H9 (cell line): ENCODE results near the gene PAK5. TPM values are rescaled to one million over a fixed set of nuclear protein-coding genes. Genes with fewer than 3 reads are reported as not detected.

Source experiments
- DNase-seq: peaks from one replicate; pipeline ENCODE4 v3.0.0-alpha.2; 2017
- H2AFZ ChIP-seq: one replicate; pipeline ENCODE4 v1.6.1; 2013; ENCODE audit warnings: mild to moderate bottlenecking, low read length, control low read depth, moderate library complexity
- H2AK5ac ChIP-seq: 2 replicates; pipeline ENCODE4 v1.6.1; 2013; ENCODE audit warnings: low read length, control low read depth, mixed read lengths; ENCODE audit not compliant: insufficient read length
- H2BK120ac ChIP-seq: one replicate; pipeline ENCODE4 v1.6.1; 2013; ENCODE audit warnings: low read depth, mild to moderate bottlenecking, low read length, control low read depth, inconsistent platforms; ENCODE audit not compliant: poor library complexity, severe bottlenecking
- H2BK12ac ChIP-seq: 2 replicates; pipeline ENCODE4 v1.6.1; 2013; ENCODE audit warnings: low read length, control low read depth, mixed read lengths, low read depth; ENCODE audit not compliant: insufficient read length
- H2BK15ac ChIP-seq: 2 replicates; pipeline ENCODE4 v1.6.1; 2013; ENCODE audit warnings: low read depth, low read length, control low read depth
- H2BK20ac ChIP-seq: one replicate; pipeline ENCODE4 v1.6.1; 2013; ENCODE audit warnings: low read depth, mild to moderate bottlenecking, low read length, control low read depth, inconsistent platforms; ENCODE audit not compliant: poor library complexity, severe bottlenecking
- H2BK5ac ChIP-seq: 2 replicates; pipeline ENCODE4 v1.6.1; 2013; ENCODE audit warnings: low read length, control low read depth, mixed read lengths; ENCODE audit not compliant: insufficient read length
- H3K14ac ChIP-seq: 2 replicates; pipeline ENCODE4 v1.6.1; 2013; ENCODE audit warnings: low read length, control low read depth; ENCODE audit not compliant: insufficient read depth
- H3K18ac ChIP-seq: 2 replicates; pipeline ENCODE4 v1.6.1; 2013; ENCODE audit warnings: low read depth, mild to moderate bottlenecking, mixed read lengths, low read length, control low read depth; ENCODE audit not compliant: insufficient read length
- H3K23ac ChIP-seq: 2 replicates; pipeline ENCODE4 v1.6.1; 2013; ENCODE audit warnings: low read length, control low read depth, mixed read lengths, low read depth; ENCODE audit not compliant: insufficient read length
- H3K23me2 ChIP-seq: 2 replicates; pipeline ENCODE4 v1.6.1; 2013; ENCODE audit warnings: low read depth, mild to moderate bottlenecking, mixed read lengths, low read length, control low read depth; ENCODE audit not compliant: insufficient read length, poor library complexity, severe bottlenecking
- H3K27ac ChIP-seq: 2 replicates; pipeline ENCODE4 v1.5.1; 2013; ENCODE audit warnings: low read length, control low read depth, mixed read lengths, low read depth; ENCODE audit not compliant: insufficient read length
- H3K27me3 ChIP-seq: 2 replicates; pipeline ENCODE4 v1.6.1; 2013; ENCODE audit warnings: low read length, control low read depth, inconsistent platforms; ENCODE audit not compliant: insufficient read depth
- H3K4ac ChIP-seq: 2 replicates; pipeline ENCODE4 v1.6.1; 2013; ENCODE audit warnings: low read depth, mild to moderate bottlenecking, control low read depth, inconsistent platforms, low read length, moderate library complexity
- H3K4me1 ChIP-seq: 2 replicates; pipeline ENCODE4 v1.6.1; 2013; ENCODE audit warnings: low read length, control low read depth, inconsistent platforms; ENCODE audit not compliant: insufficient read depth
- H3K4me2 ChIP-seq: 2 replicates; pipeline ENCODE4 v1.6.1; 2013; ENCODE audit warnings: low read length, control low read depth, mixed read lengths; ENCODE audit not compliant: insufficient read length, insufficient read depth
- H3K56ac ChIP-seq: 2 replicates; pipeline ENCODE4 v1.6.1; 2013; ENCODE audit warnings: low read depth, mild to moderate bottlenecking, mixed read lengths, low read length, control low read depth; ENCODE audit not compliant: insufficient read length
- H3K79me1 ChIP-seq: 2 replicates; pipeline ENCODE4 v1.6.1; 2013; ENCODE audit warnings: low read depth, mild to moderate bottlenecking, moderate library complexity, low read length, control low read depth, inconsistent platforms; ENCODE audit not compliant: insufficient read depth, poor library complexity, severe bottlenecking
- H3K79me2 ChIP-seq: 2 replicates; pipeline ENCODE4 v1.6.1; 2013; ENCODE audit warnings: low read length, control low read depth, inconsistent platforms; ENCODE audit not compliant: insufficient read depth
- H3K9ac ChIP-seq: 2 replicates; pipeline ENCODE4 v1.6.1; 2013; ENCODE audit warnings: low read length, control low read depth, mixed read lengths; ENCODE audit not compliant: insufficient read length; ENCODE audit errors: extremely low read depth
- H3K9me3 ChIP-seq: one replicate; pipeline ENCODE4 v1.6.1; 2013; ENCODE audit warnings: low read depth, low read length, inconsistent platforms; ENCODE audit not compliant: control insufficient read depth
- H3T11ph ChIP-seq: one replicate; pipeline ENCODE4 v1.6.1; 2013; ENCODE audit warnings: mild to moderate bottlenecking, low read length, control low read depth, inconsistent platforms
- H4K20me1 ChIP-seq: one replicate; pipeline ENCODE4 v1.6.1; 2013; ENCODE audit not compliant: control insufficient read depth, insufficient read length, insufficient read depth
- H4K5ac ChIP-seq: 2 replicates; pipeline ENCODE4 v1.6.1; 2013; ENCODE audit warnings: low read depth, mild to moderate bottlenecking, mixed read lengths, low read length, control low read depth; ENCODE audit not compliant: insufficient read length
- H4K8ac ChIP-seq: replicated peaks from 2 replicates; pipeline ENCODE4 v1.6.1; 2013; ENCODE audit warnings: low read length, control low read depth, mixed read lengths, low read depth; ENCODE audit not compliant: insufficient read length
- H4K91ac ChIP-seq: 2 replicates; pipeline ENCODE4 v1.6.1; 2013; ENCODE audit warnings: low read depth, mild to moderate bottlenecking, moderate library complexity, mixed read lengths, low read length, control low read depth; ENCODE audit not compliant: insufficient read length
- H3K27ac Mint-ChIP-seq, 3 experiments: 2 replicates in 2 of 3; 3 replicates in 1 of 3; pipeline ENCODE4 v1.8.0; 2020 to 2021; ENCODE audit warnings: mixed read lengths in 3 of 3, mild to moderate bottlenecking in 1 of 3, moderate library complexity in 1 of 3
- H3K27me3 Mint-ChIP-seq: 2 replicates; pipeline ENCODE4 v1.8.0; 2021; ENCODE audit warnings: low read depth, mild to moderate bottlenecking, moderate library complexity, mixed read lengths
- H3K36me3 Mint-ChIP-seq, 3 experiments: 2 replicates in 2 of 3; 3 replicates in 1 of 3; pipeline ENCODE4 v1.8.0; 2020 to 2021; ENCODE audit warnings: low read depth in 3 of 3, mixed read lengths in 3 of 3; ENCODE audit not compliant: insufficient read depth in 1 of 3
- H3K4me1 Mint-ChIP-seq, 2 experiments: 2 replicates each; pipeline ENCODE4 v1.8.0; 2020; ENCODE audit warnings: mixed read lengths in 2 of 2
- H3K4me3 Mint-ChIP-seq, 2 experiments: 2 replicates in 1 of 2; 3 replicates in 1 of 2; pipeline ENCODE4 v1.8.0; 2020 to 2021; ENCODE audit warnings: mild to moderate bottlenecking in 2 of 2, mixed read lengths in 2 of 2, moderate library complexity in 1 of 2
- H3K9me3 Mint-ChIP-seq, 2 experiments: 2 replicates in 1 of 2; 3 replicates in 1 of 2; pipeline ENCODE4 v1.8.0; 2020; ENCODE audit warnings: mild to moderate bottlenecking in 2 of 2, mixed read lengths in 2 of 2, moderate library complexity in 1 of 2
- WGBS: extraction: QIAGEN DNeasy Blood & Tissue Kit; methylation state at CpG from one replicate; pipeline ENCODE4 v1.1.7; 2013; ENCODE audit warnings: missing lambda C conversion rate, low lambda C conversion rate, mixed read lengths; ENCODE audit not compliant: insufficient read length; ENCODE audit errors: extremely low coverage; 5-methylcytosine and 5-hydroxymethylcytosine counted together
- total RNA-seq: library from RNA; stranded (reverse); gene quantifications from 2 replicates; pipeline ENCODE4 v1.2.1, GENCODE V29; 2021
- TF ChIP-seq, protein P1 (sequence below): fragments of 200-600 bp; sonication (generic); conservative IDR thresholded peaks from 3 replicates; pipeline ENCODE4 v1.8.0; 2021; ENCODE audit warnings: antibody characterized with exemption, mild to moderate bottlenecking

Gene PAK5
- total RNA-seq, 1 experiment from 2014 or later: 0.20 TPM

DNA sequence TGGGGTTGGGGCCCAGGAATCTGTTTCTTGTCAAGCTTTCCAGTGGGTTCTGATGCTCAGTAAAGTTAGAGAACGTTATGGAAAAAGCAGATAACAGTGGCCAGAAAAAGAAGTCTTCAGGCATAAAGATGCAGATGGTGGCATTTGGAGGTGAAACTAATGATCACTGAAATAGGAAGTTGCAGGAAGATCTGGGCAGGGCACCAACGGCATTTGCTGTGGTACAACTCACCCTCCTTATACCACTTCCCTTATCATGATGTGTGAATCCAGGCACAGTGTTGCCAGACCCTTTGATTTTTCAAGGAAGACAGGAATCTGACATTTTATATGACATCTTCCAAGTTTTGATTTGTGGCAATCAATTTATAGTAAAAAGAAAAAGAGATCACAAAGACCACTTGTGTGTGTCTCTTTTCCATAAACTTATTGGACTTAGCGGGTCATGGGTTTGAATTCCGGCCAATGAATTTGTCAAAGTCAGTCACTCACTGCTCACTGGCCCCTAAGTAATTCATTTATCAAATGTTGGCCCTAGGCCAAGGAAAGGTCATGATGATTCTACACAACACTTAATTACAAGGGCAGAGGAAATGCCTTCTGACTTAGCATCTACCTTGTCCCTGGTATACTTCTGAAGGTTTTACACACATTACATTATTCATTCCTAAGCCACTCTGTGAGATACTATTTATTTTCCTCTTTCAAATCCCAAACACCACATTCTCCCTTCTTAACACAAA is 286.9 kb downstream of the PAK5 start:
- Histone ChIP-seq H3K23me2 (peaks cover 3% of the 10 kb centered on the region), H3T11ph (no peak overlapping the region), H3K27me3 (no peaks in the 10 kb centered on the region), H2AK5ac (no peak overlapping the region), H2BK5ac (no peak overlapping the region), H3K9ac (no peak overlapping the region), H2BK20ac (no peak overlapping the region), H2BK12ac (no peak overlapping the region), H3K9me3 (no peaks in the 10 kb centered on the region), H4K5ac (no peak overlapping the region), H3K79me1 (no peaks in the 10 kb centered on the region), H3K18ac (no peak overlapping the region), H3K56ac (no peak overlapping the region), H3K27ac (no peak overlapping the region), H3K14ac (no peak overlapping the region), H4K8ac (no peak overlapping the region), H3K4me2 (no peak overlapping the region), H4K20me1 (no peaks in the 10 kb centered on the region), H2AFZ (no peak overlapping the region), H4K91ac (no peak overlapping the region), H3K4ac (no peak overlapping the region), H3K4me1 (no peaks in the 10 kb centered on the region; the same call in 1 of the 2 replicates), H3K23ac (no peak overlapping the region), H2BK15ac (no peak overlapping the region), H3K79me2 (no peaks in the 10 kb centered on the region), H2BK120ac (no peak overlapping the region)
- TF ChIP-seq, protein P1, sequence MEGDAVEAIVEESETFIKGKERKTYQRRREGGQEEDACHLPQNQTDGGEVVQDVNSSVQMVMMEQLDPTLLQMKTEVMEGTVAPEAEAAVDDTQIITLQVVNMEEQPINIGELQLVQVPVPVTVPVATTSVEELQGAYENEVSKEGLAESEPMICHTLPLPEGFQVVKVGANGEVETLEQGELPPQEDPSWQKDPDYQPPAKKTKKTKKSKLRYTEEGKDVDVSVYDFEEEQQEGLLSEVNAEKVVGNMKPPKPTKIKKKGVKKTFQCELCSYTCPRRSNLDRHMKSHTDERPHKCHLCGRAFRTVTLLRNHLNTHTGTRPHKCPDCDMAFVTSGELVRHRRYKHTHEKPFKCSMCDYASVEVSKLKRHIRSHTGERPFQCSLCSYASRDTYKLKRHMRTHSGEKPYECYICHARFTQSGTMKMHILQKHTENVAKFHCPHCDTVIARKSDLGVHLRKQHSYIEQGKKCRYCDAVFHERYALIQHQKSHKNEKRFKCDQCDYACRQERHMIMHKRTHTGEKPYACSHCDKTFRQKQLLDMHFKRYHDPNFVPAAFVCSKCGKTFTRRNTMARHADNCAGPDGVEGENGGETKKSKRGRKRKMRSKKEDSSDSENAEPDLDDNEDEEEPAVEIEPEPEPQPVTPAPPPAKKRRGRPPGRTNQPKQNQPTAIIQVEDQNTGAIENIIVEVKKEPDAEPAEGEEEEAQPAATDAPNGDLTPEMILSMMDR: no peak
- Mint-ChIP-seq H3K4me1 (peaks cover 6 to 8% of the 10 kb centered on the region in 2 experiments), H3K36me3 (no peaks in the 10 kb centered on the region; a peak in 1 of 7 replicates), H3K27ac (no peak overlapping the region), H3K27me3 (peaks cover 1% of the 10 kb centered on the region; the same call in 1 of the 2 replicates), H3K9me3 (no peaks in the 10 kb centered on the region), H3K4me3 (no peak overlapping the region)
- WGBS: no CpG with 5 or more reads among the region's 4 CpGs
- DNase-seq: no peak
